Liver (tissue), 9 donors: Measurements from ENCODE around the gene BET1. TPM values are rescaled to one million over a fixed set of nuclear protein-coding genes. Genes with fewer than 3 reads are reported as not detected.

ENCODE experiments used
- DNase-seq: peaks from one replicate; pipeline ENCODE4 v3.0.0-alpha.2; 2017; ENCODE audit warnings: low spot score
- H3K27ac ChIP-seq, 2 donors: one replicate each; pipeline ENCODE4 v1.7.0; 2013; ENCODE audit warnings: inconsistent platforms in 2 of 2, low read length in 2 of 2, control low read depth in 1 of 2, low read depth in 1 of 2, mild to moderate bottlenecking in 1 of 2
- H3K27me3 ChIP-seq, 4 donors: one replicate each; pipeline versions ENCODE4 v1.6.1 to v1.7.0; 2013; ENCODE audit warnings: low read length in 3 of 4, inconsistent platforms in 1 of 4, mild to moderate bottlenecking in 1 of 4, moderate library complexity in 1 of 4; ENCODE audit not compliant: control insufficient read depth in 4 of 4, insufficient read depth in 4 of 4
- H3K36me3 ChIP-seq, 4 donors: one replicate each; pipeline versions ENCODE4 v1.6.1 to v1.7.0; 2013; ENCODE audit warnings: low read length in 3 of 4, mild to moderate bottlenecking in 3 of 4, low read depth in 1 of 4, moderate library complexity in 1 of 4; ENCODE audit not compliant: control insufficient read depth in 4 of 4, insufficient read depth in 3 of 4
- H3K4me1 ChIP-seq, 4 donors: one replicate each; pipeline versions ENCODE4 v1.6.1 to v1.7.0; 2013; ENCODE audit warnings: low read length in 3 of 4, mild to moderate bottlenecking in 3 of 4, moderate library complexity in 1 of 4; ENCODE audit not compliant: control insufficient read depth in 4 of 4, insufficient read depth in 4 of 4
- H3K4me3 ChIP-seq, 3 donors: one replicate each; pipeline versions ENCODE4 v1.6.1 to v1.7.0; 2013; ENCODE audit warnings: low read length in 3 of 3, control low read depth in 1 of 3, low read depth in 1 of 3, mild to moderate bottlenecking in 1 of 3
- H3K9ac ChIP-seq, 2 donors: one replicate each; pipeline ENCODE4 v1.7.0; 2013; ENCODE audit warnings: low read length in 2 of 2, mild to moderate bottlenecking in 2 of 2, moderate library complexity in 2 of 2, control low read depth in 1 of 2, low read depth in 1 of 2
- H3K9me3 ChIP-seq, 4 donors: one replicate each; pipeline versions ENCODE4 v1.6.1 to v1.7.0; 2013; ENCODE audit warnings: low read length in 3 of 4; ENCODE audit not compliant: control insufficient read depth in 4 of 4
- EGR1 ChIP-seq, 2 donors: IDR thresholded peaks; 2 replicates each; pipeline ENCODE4 v1.6.1; 2016 to 2018; ENCODE audit warnings: antibody characterized with exemption in 2 of 2, low read depth in 2 of 2
- FOXA2 ChIP-seq: IDR thresholded peaks from 2 replicates; pipeline ENCODE4 v1.6.1; 2016; ENCODE audit warnings: antibody characterized with exemption
- GABPA ChIP-seq, 2 donors: IDR thresholded peaks in 1 of 2; conservative IDR thresholded peaks in 1 of 2; 2 replicates each; pipeline ENCODE4 v1.6.1; 2016; ENCODE audit warnings: antibody characterized with exemption in 2 of 2, mild to moderate bottlenecking in 1 of 2, moderate library complexity in 1 of 2
- HNF4A ChIP-seq, 2 donors: conservative IDR thresholded peaks; 2 replicates each; pipeline ENCODE4 v1.6.1; 2016; ENCODE audit warnings: antibody characterized with exemption in 2 of 2, mild to moderate bottlenecking in 2 of 2
- HNF4G ChIP-seq: IDR thresholded peaks from 2 replicates; pipeline ENCODE4 v1.6.1; 2016; ENCODE audit warnings: antibody characterized with exemption
- JUND ChIP-seq, 2 donors: IDR thresholded peaks; 2 replicates each; pipeline ENCODE4 v1.6.1; 2016; ENCODE audit warnings: antibody characterized with exemption in 2 of 2
- NR2F2 ChIP-seq: IDR thresholded peaks from 2 replicates; pipeline ENCODE4 v1.6.1; 2016; ENCODE audit warnings: antibody characterized with exemption
- RAD21 ChIP-seq, 2 donors: IDR thresholded peaks; 2 replicates each; pipeline ENCODE4 v1.6.1; 2016; ENCODE audit warnings: antibody characterized with exemption in 2 of 2, mild to moderate bottlenecking in 2 of 2
- RXRA ChIP-seq, 2 donors: IDR thresholded peaks; 2 replicates each; pipeline ENCODE4 v1.6.1; 2017 to 2018; ENCODE audit warnings: antibody characterized with exemption in 2 of 2, mild to moderate bottlenecking in 1 of 2
- TAF1 ChIP-seq: conservative IDR thresholded peaks from 2 replicates; pipeline ENCODE4 v1.6.1; 2016; ENCODE audit warnings: antibody characterized with exemption, mild to moderate bottlenecking
- YY1 ChIP-seq: IDR thresholded peaks from 2 replicates; pipeline ENCODE4 v1.6.1; 2016; ENCODE audit warnings: antibody characterized with exemption, mild to moderate bottlenecking
- WGBS: extraction: QIAGEN DNeasy Blood & Tissue Kit; methylation state at CpG from one replicate; pipeline ENCODE4 v1.1.7; 2013; 5-methylcytosine and 5-hydroxymethylcytosine counted together
- polyA plus RNA-seq, 2 donors: library from polyadenylated mRNA; stranded (reverse) in 1 of 2; unstranded in 1 of 2; fragments of 200-250 nt in 1 of 2; fragments of >200 nt in 1 of 2; fragmentation: Nextera tagmentation in 1 of 2; extraction: Ambion mirVana in 1 of 2; gene quantifications; one replicate each; pipeline versions ENCODE4 v1.2.1 to v1.2.3, GENCODE V29; 2013 to 2015
- total RNA-seq, 2 donors: library from RNA; depleted of rRNA; stranded (reverse); fragments of >200 nt; gene quantifications; one replicate each; pipeline ENCODE4 v1.2.3, GENCODE V29; 2014
- TF ChIP-seq, protein P1 (sequence below): IDR thresholded peaks from 2 replicates; pipeline ENCODE4 v1.6.1; 2016; ENCODE audit warnings: antibody characterized with exemption
- TF ChIP-seq, protein P2 (sequence below): IDR thresholded peaks from 2 replicates; pipeline ENCODE4 v1.6.1; 2016; ENCODE audit warnings: antibody characterized with exemption, mild to moderate bottlenecking
- TF ChIP-seq, protein P3 (sequence below): IDR thresholded peaks from 2 replicates; pipeline ENCODE4 v1.6.1; 2016; ENCODE audit warnings: antibody characterized with exemption
- donor health status: healthy.
- donor health status: healthy.
- donor health status: healthy.
- donor health status: healthy.
- donor health status: healthy.

The BET1 gene
- total and polyA plus RNA-seq, 4 donors = 12.7 to 23.9 (median 16.2) TPM

DNA sequence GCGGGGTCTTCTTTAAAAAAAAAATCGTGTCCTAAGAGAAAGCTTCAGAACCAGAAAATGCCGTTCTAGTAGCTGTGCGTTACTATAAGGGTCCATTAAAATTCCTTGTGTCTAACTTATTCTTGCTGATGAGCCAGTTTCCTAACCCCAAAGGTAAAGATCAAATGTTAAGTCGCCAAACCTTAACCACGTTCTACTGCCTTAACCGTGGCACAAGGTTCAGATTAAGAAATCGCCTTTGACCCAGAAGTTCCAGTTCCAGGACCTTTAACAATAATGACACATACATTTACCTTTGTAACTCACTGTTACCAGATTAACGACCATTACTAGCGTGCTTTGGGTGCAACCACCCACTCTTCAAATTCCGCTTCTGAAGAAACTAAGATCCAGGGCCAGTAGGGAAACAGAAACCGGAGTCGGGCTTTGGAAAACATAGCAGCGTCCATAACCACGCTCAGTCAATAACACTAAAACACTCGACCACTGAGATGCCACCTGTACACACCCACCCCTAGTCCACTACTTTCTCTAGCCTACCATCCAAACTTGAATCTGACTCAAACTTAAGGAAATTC lies 620 bp downstream of the BET1 start:
- DNase-seq = no peak
- H3K4me3 ChIP-seq = peak overlapping the region; percentile 63 to 96 (median 76)
- WGBS = 4% methylated on average over 16 of the region's 16 CpGs
- TF ChIP-seq, protein P1, sequence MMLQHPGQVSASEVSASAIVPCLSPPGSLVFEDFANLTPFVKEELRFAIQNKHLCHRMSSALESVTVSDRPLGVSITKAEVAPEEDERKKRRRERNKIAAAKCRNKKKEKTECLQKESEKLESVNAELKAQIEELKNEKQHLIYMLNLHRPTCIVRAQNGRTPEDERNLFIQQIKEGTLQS = no peak
- no peak for TF ChIP-seq YY1
- no peak for TF ChIP-seq EGR1 (IDR thresholded peaks at IDR 0.05; ENCODE audit: low read depth in 2 of 2)
- peak; percentile 59 to 69 for TF ChIP-seq HNF4A (conservative IDR thresholded peaks at IDR 0.05)
- TF ChIP-seq HNF4G = no peak
- TF ChIP-seq JUND (IDR thresholded peaks at IDR 0.05) = peak in 1 of 2 donors; percentile 4
- TF ChIP-seq, protein P2, sequence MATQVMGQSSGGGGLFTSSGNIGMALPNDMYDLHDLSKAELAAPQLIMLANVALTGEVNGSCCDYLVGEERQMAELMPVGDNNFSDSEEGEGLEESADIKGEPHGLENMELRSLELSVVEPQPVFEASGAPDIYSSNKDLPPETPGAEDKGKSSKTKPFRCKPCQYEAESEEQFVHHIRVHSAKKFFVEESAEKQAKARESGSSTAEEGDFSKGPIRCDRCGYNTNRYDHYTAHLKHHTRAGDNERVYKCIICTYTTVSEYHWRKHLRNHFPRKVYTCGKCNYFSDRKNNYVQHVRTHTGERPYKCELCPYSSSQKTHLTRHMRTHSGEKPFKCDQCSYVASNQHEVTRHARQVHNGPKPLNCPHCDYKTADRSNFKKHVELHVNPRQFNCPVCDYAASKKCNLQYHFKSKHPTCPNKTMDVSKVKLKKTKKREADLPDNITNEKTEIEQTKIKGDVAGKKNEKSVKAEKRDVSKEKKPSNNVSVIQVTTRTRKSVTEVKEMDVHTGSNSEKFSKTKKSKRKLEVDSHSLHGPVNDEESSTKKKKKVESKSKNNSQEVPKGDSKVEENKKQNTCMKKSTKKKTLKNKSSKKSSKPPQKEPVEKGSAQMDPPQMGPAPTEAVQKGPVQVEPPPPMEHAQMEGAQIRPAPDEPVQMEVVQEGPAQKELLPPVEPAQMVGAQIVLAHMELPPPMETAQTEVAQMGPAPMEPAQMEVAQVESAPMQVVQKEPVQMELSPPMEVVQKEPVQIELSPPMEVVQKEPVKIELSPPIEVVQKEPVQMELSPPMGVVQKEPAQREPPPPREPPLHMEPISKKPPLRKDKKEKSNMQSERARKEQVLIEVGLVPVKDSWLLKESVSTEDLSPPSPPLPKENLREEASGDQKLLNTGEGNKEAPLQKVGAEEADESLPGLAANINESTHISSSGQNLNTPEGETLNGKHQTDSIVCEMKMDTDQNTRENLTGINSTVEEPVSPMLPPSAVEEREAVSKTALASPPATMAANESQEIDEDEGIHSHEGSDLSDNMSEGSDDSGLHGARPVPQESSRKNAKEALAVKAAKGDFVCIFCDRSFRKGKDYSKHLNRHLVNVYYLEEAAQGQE = no peak
- TF ChIP-seq NR2F2 = peak; percentile 6
- TF ChIP-seq TAF1 = no peak
- TF ChIP-seq RAD21 (IDR thresholded peaks at IDR 0.05) = no peak
- TF ChIP-seq GABPA (IDR thresholded peaks at IDR 0.05 in 1 of 2, conservative IDR thresholded peaks at IDR 0.05 in 1 of 2) = no peak
- TF ChIP-seq RXRA (IDR thresholded peaks at IDR 0.05) = peak; percentile 17 to 25
- TF ChIP-seq FOXA2 = no peak
- TF ChIP-seq, protein P3, sequence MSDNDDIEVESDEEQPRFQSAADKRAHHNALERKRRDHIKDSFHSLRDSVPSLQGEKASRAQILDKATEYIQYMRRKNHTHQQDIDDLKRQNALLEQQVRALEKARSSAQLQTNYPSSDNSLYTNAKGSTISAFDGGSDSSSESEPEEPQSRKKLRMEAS = no peak
- peak overlapping the region; percentile 70 to 98 for H3K9ac ChIP-seq
- peak overlapping the region; percentile 85 to 92 for H3K27ac ChIP-seq
- peaks cover 0 to 3% (median 0%) of the 10 kb centered on the region in 4 donors for H3K36me3 ChIP-seq
- H3K9me3 ChIP-seq = no peaks in the 10 kb centered on the region
- peaks cover 0 to 2% (median 0%) of the 10 kb centered on the region in 4 donors for H3K27me3 ChIP-seq
- peaks cover 2 to 19% (median 12%) of the 10 kb centered on the region in 4 donors for H3K4me1 ChIP-seq

DNA sequence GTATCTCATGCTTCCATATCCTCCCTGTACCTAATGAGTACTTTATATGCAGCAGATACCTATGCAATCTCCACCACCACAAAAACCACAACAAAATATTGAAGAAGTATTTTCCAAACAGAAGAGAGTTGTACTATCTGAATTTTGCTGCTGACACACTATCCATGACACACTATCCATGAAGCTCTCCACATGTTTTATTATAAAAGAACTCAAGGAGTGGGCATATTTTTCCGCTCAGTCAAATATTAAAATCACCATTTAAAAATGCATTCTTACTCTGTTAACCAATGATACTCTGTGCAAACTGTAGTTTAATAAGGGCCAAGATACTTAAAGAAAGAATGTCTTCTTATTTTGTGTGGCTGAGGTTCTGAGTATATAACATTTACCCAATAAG lies 2.8 kb downstream of the BET1 start:
- TF ChIP-seq HNF4A (conservative IDR thresholded peaks at IDR 0.05) (no peak), JUND (IDR thresholded peaks at IDR 0.05) (no peak), HNF4G (no peak), FOXA2 (no peak), RXRA (IDR thresholded peaks at IDR 0.05) (no peak)
- TF ChIP-seq, protein P1 = no peak
- Histone ChIP-seq H3K27me3 (no peaks in the 10 kb centered on the region), H3K9ac (no peak overlapping the region), H3K9me3 (no peaks in the 10 kb centered on the region), H3K4me3 (no peak overlapping the region), H3K27ac (no peak overlapping the region), H3K36me3 (peaks cover 1 to 9% (median 6%) of the 10 kb centered on the region in 4 donors), H3K4me1 (peaks cover 2 to 19% (median 12%) of the 10 kb centered on the region in 4 donors)
- 95% methylated on average over 1 of the region's 1 CpG for WGBS
- DNase-seq = no peak
